DMS153 treated with DMSO at 0.1 percent for 48 hours (cell line): ENCODE results near the gene OPCML.

Experiments
- DNase-seq: peaks from one replicate; lab custom pipeline; 2025; ENCODE audit not compliant: unreplicated experiment; lab: John Stamatoyannopoulos, UW

OPCML gene

DNA sequence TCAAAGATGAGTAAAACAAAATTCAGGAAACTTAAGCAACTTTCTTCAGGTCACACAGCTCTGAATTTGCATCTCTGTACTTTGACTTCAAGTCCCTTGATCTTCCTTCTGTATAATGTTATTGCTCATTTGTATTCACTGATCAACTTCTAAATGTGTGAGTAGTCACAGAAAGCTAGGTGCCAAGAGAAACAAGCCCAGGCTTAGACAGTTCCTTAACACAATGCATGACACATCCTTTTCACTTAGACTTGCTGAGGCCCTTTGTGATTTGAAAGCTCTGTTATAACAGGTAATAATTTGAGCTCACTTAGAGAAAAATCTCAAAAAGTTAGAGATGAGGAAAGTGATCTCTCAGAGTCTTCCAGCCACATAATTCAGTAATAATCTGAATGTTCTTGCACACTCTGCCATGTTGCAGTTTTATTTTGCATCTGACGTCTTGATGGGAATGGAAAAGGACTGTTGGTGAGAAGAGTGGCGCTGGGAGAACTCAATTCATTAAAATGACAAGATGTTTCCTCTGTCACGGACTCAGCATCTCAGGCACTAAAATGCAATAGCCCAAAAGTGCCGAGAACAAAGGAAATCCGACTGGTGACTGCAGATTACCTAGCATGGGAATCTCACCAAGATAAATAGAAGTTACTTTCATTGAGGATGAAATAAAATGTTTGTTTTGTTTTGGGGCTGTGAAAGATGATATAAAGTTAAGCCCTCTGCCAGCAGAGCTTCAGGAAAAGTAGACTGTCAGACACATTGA lies 665.3 kb downstream of the OPCML start:
- DNase-seq = no peak

GRCh38 chr11:132865623-132866022 lies 666.7 kb downstream of the OPCML start:
- DNase-seq = no peak

GRCh38 chr11:132864811-132865576 lies 667.3 kb downstream of the OPCML start:
- DNase-seq = no peak

DNA sequence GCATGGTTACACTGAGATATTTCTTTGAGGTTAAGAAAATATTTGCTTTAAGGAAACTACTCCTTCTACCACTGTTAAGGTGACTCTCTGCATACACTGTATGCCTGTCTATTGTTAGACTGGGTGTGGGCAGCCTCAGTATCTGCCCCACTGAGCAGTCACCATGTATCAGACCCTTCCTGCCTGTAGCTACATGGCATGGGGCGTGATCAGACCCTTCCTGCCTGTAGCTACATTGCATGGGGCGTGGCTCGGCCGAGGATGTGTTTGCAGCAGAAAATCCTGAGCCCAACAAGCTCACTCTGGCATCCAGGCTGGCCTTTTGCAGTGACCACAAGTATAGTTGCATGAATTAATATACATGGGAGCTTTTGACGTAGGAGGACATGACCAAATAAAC lies 669.4 kb downstream of the OPCML start:
- no peak for DNase-seq

- no peak for DNase-seq
These were observed 670.2 kb downstream of the OPCML start for GRCh38 chr11:132862137-132862536.

DNA sequence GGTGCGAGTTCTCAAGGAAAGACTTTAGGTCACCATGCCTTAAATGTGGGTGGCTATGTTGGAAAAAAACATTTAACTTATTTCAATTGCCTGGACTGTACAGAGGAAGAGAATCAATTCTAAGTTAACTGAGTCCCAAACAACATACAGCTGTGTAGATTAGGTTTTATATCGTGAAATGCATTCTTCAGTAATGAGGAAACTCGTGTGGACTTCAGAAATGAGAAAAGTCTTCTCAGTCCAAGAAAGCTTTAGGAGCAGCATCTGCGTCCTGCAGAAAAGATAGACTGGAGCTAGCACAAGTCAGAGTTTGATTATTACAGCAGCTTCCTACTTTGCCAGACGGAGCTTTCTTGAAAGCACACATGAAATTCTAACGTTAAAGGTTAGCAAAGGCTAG lies 673.0 kb downstream of the OPCML start:
- DNase-seq = no peak

GRCh38 chr11:132858223-132858622 lies 674.1 kb downstream of the OPCML start:
- no peak for DNase-seq

GRCh38 chr11:132856032-132856431 lies 676.3 kb downstream of the OPCML start:
- DNase-seq = no peak

GRCh38 chr11:132855516-132855915 lies 676.8 kb downstream of the OPCML start:
- no peak for DNase-seq

GRCh38 chr11:132853886-132854285 lies 678.4 kb downstream of the OPCML start:
- no peak for DNase-seq

DNA sequence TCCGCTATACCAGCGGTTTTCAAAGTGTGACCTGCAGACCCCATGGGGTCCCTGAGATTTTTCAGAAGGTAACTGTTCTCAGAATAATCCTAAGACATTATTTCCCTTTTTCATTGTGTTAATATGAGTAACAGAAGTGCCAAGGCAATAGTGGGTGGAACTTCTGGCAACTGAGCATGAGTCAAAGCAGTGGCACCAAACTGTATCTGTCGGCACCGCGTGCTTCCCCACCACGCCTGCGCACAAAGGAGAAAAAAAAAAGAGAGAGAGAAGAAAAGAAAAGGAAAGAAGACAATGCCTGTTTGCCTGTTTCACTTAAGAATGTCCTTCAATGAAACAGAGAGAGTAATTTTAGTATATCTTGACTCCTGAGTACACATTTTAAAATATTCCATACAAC lies 679.9 kb downstream of the OPCML start:
- DNase-seq = no peak

- no peak for DNase-seq
These were observed 681.1 kb downstream of the OPCML start for GRCh38 chr11:132851247-132851646.

DNA sequence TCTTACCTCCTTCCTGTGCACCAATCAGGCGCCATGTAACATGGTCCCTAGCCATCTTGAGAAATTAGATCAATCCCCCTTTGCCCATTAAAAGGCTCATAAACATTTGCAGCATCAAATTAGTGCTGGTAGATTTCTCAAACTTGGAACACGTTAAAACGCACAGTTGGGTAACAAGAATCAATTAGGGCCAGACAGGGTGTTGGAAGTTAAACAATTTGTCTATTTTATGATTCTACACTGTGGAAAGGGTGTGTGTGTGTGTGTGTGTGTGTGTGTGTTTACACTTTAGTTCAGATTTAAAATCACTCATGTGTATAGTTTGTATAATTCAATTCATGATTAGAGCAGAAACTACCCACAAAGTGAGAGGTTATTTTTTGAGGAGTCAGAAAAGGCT lies 682.0 kb downstream of the OPCML start:
- no peak for DNase-seq

GRCh38 chr11:132848336-132848735 lies 684.0 kb downstream of the OPCML start:
- DNase-seq = no peak

DNA sequence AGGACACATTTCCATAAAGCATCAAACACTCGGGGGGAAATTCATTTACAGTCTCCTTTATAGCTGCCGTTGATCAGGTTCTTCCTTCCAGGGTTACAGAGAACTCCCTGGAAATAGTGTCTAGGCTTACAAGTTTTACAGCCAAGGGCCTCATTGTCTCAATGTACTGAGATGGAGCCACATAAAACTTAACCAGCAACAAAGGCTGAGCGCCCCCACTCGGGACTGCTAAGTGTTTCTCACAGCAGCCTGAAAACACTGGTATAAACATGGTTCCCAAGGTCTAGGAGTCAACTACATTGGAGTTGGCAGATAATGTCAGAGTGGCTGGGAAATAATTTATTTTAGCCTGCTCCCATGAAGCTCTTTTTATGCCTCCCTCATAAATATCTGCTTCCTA lies 686.2 kb downstream of the OPCML start:
- DNase-seq = no peak

- DNase-seq = peak; percentile 15
These were observed 687.2 kb downstream of the OPCML start for GRCh38 chr11:132844956-132845696.

- no peak for DNase-seq
These were observed 691.6 kb downstream of the OPCML start for GRCh38 chr11:132840660-132841059.

GRCh38 chr11:132840191-132840590 lies 692.1 kb downstream of the OPCML start:
- no peak for DNase-seq

DNA sequence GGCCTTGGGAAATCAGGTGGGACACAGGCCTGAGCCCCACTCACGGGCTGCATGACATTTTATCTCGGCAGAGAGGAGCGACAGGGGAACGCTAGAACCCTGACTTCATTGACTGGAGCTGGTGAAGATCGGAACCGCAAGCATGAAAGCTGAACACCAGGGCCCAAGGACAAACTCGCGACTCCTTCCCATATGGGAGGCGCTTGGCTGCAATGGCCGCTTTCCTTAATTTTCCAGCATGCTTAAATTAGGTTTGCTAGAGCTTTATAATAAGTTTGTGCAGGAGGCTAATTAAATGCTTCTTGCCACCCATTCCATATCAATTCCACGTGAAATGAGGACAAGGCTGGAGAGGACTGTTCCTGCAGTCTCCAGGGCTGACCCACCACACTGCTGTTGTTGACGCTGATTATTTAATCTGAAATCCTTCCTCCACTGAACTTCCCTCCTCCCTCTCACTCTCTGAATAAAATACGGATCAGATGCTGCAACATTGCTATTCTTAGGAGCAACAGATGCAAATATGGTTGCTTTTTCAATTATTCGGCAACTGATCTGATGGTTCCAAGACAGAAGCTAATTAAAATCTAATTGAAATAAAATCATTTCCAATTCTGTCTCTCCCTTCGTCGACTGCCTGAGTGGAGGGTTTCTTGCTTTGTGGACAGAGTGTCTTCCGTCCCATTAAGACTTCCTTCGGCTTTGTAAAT lies 692.9 kb downstream of the OPCML start:
- DNase-seq = no peak

DNA sequence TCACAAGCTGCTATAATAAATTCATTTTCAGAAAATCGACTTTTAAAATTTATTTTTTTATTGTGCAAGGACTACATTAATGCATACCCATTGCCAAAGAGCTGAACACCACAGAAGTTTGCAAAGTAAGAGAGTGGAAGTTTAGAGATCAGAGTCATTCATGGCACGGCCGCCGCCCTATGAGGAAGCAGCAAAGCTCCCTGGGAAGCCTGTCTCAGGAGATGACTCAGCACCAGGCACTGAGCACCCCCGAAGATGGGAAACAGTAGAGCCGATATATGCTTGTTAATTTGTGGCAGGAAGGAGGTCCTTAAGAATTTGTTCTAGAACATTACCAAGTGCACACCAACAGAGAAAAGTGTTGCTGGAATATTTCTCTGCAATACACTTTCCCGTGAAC lies 693.7 kb downstream of the OPCML start:
- DNase-seq = no peak

GRCh38 chr11:132831272-132831671 lies 701.0 kb downstream of the OPCML start:
- DNase-seq = no peak
